Heart left ventricle (tissue), 13 donors: ENCODE results near the gene VWA2.

Experiments used
- CTCF ChIP-seq, 12 donors: fragments of 200-600 bp; sonication (generic) in 4 of 12; IDR thresholded peaks; one replicate each; pipeline versions ENCODE4 v1.5.0 to v1.8.0; 2018 to 2022; ENCODE audit warnings: antibody characterized with exemption in 12 of 12, mild to moderate bottlenecking in 5 of 12
- POLR2A ChIP-seq, 2 donors: fragments of 450-650 bp; IDR thresholded peaks; one replicate each; pipeline ENCODE4 v1.6.1; 2017; ENCODE audit warnings: antibody characterized with exemption in 2 of 2, mild to moderate bottlenecking in 2 of 2, moderate library complexity in 2 of 2
- donor health status: ischemic (EF 13 %, LVEDD 7.1; RV severe dilation, severe dysfunction).
- donor health status: DM: no; HTN: yes; CAD: no.
- donor health status: DM: no; HTN: no; CAD: no.
- donor health status: ischemic (EF 25% LVEDD 6.9; RV normal size, moderate dysfunction).
- donor health status: ischemic (EF 25% LVEDD 5.7; RV mildly dilated, moderate dysfunction).
- donor health status: ischemic (EF 35%, LVEDD 5.7; RV mildly dilated, moderate dysfunction).
- donor health status: nonischemic (EF 11% LVEDD 7.7; RV severe dilation, severe dysfunction).
- donor health status: DM: yes; HTN: yes; CAD: no.
- donor health status: PGD.
- donor health status: ischemic (EF 29% LVEDD 5.4; RV normal size, mild dysfunction).
- donor health status: nonischemic (EF 23%, LVEDD 6.1; RV moderate dilation, normal function).

- TF ChIP-seq POLR2A (IDR thresholded peaks at IDR 0.05), result no peak
- TF ChIP-seq CTCF (IDR thresholded peaks at IDR 0.05), result no peak
These were observed 87.7 kb downstream of the VWA2 start for GRCh38 chr10:114326795-114327194.
